HepG2 (cell line): ENCODE data around the gene ZCCHC3. TPM values are rescaled to one million over a fixed set of nuclear protein-coding genes. Genes with fewer than 3 reads are reported as not detected.

Source experiments
- ASH2L ChIP-seq: fragments of 300-600, 200-600 bp; sonication (generic); IDR thresholded peaks from 2 replicates; pipeline ENCODE4 v1.7.0; 2017; ENCODE audit warnings: low read depth, mild to moderate bottlenecking, moderate library complexity, mixed read lengths, low read length; ENCODE audit not compliant: insufficient read length
- BHLHE40 ChIP-seq: IDR thresholded peaks from 2 replicates; pipeline ENCODE4 v1.6.1; 2011; ENCODE audit warnings: low read length, improper control_type of control experiment
- HES4 ChIP-seq: sonication (generic); formaldehyde crosslinking; IDR thresholded peaks from 2 replicates; pipeline ENCODE4 v1.9.0; 2021; ENCODE audit warnings: mild to moderate bottlenecking, missing genetic modification reagents, borderline replicate concordance
- HOXA7 ChIP-seq: sonication (generic); formaldehyde crosslinking; IDR thresholded peaks from 2 replicates; pipeline ENCODE4 v1.8.1; 2022; ENCODE audit warnings: mild to moderate bottlenecking, missing genetic modification reagents, moderate library complexity
- MAF1 ChIP-seq: sonication (generic); formaldehyde crosslinking; IDR thresholded peaks from 2 replicates; pipeline ENCODE4 v1.5.0; 2020; ENCODE audit warnings: missing genetic modification reagents, borderline replicate concordance
- MAFF ChIP-seq: IDR thresholded peaks from 2 replicates; pipeline ENCODE4 v1.6.1; 2011; ENCODE audit warnings: low read depth, low read length, improper control_type of control experiment
- NFYB ChIP-seq: sonication (generic); formaldehyde crosslinking; IDR thresholded peaks from 2 replicates; pipeline ENCODE4 v1.4.0; 2020; ENCODE audit warnings: missing genetic modification reagents
- PITX1 ChIP-seq: sonication (generic); formaldehyde crosslinking; IDR thresholded peaks from 2 replicates; pipeline ENCODE4 v1.5.1; 2020; ENCODE audit warnings: mild to moderate bottlenecking, missing genetic modification reagents
- PRPF4 ChIP-seq: fragments of 200-400 bp; formaldehyde crosslinking; IDR thresholded peaks from 2 replicates; pipeline ENCODE4 v1.6.1; 2016; ENCODE audit warnings: low read length, low read depth; ENCODE audit not compliant: poor library complexity, severe bottlenecking
- RAD21 ChIP-seq: fragments of 450-650 bp; formaldehyde crosslinking; IDR thresholded peaks from 2 replicates; pipeline ENCODE4 v1.5.0; 2020; ENCODE audit warnings: mild to moderate bottlenecking
- RORA ChIP-seq: sonication (generic); formaldehyde crosslinking; IDR thresholded peaks from 2 replicates; pipeline ENCODE4 v1.5.0; 2020; ENCODE audit warnings: mild to moderate bottlenecking, missing genetic modification reagents, moderate library complexity
- SIX1 ChIP-seq: sonication (generic); formaldehyde crosslinking; IDR thresholded peaks from 2 replicates; pipeline ENCODE4 v1.4.0; 2020; ENCODE audit warnings: missing genetic modification reagents, borderline replicate concordance
- SNAI1 ChIP-seq: sonication (generic); formaldehyde crosslinking; IDR thresholded peaks from 2 replicates; pipeline ENCODE4 v1.5.0; 2020; ENCODE audit warnings: mild to moderate bottlenecking, missing genetic modification reagents, borderline replicate concordance
- SRSF1 ChIP-seq: fragments of 200-400 bp; formaldehyde crosslinking; optimal IDR thresholded peaks from 2 replicates; pipeline ENCODE3; 2017; ENCODE audit warnings: mild to moderate bottlenecking, low read depth, low read length, moderate library complexity
- U2AF1 ChIP-seq: fragments of 200-400 bp; formaldehyde crosslinking; optimal IDR thresholded peaks from 2 replicates; pipeline ENCODE3; 2017; ENCODE audit warnings: mild to moderate bottlenecking, low read depth, low read length
- ZFP62 ChIP-seq: sonication (generic); formaldehyde crosslinking; IDR thresholded peaks from 2 replicates; pipeline ENCODE4 v1.4.0; 2020; ENCODE audit warnings: missing genetic modification reagents
- ZFYVE20 ChIP-seq: sonication (generic); formaldehyde crosslinking; IDR thresholded peaks from 2 replicates; pipeline ENCODE4 v1.8.0; 2023; ENCODE audit warnings: low read depth, mild to moderate bottlenecking, moderate library complexity, missing genetic modification reagents, borderline replicate concordance
- ZNF468 ChIP-seq: sonication (generic); formaldehyde crosslinking; IDR thresholded peaks from 2 replicates; pipeline ENCODE4 v1.8.0; 2022; ENCODE audit warnings: mild to moderate bottlenecking, moderate library complexity, missing genetic modification reagents
- ZNF549 ChIP-seq: sonication (generic); formaldehyde crosslinking; IDR thresholded peaks from 2 replicates; pipeline ENCODE4 v1.5.0; 2020; ENCODE audit warnings: missing genetic modification reagents
- ZNF790 ChIP-seq: sonication (generic); formaldehyde crosslinking; IDR thresholded peaks from 2 replicates; pipeline ENCODE4 v1.8.0; 2022; ENCODE audit warnings: missing genetic modification reagents, mild to moderate bottlenecking, borderline replicate concordance
- polyA plus RNA-seq, 8 experiments: library from polyadenylated mRNA; depleted of rRNA in 3 of 8; stranded (reverse) in 7 of 8; unstranded in 1 of 8; fragments of >200 nt; fragmentation: Illumina TruSeq in 4 of 8; extraction: Trizol in 4 of 8; gene quantifications; 2 replicates each; pipeline versions ENCODE4 v1.2.1 to v1.2.3, GENCODE V29; 2011 to 2016; ENCODE audit warnings: low read depth in 4 of 8, missing spikeins in 1 of 8, mixed read lengths in 1 of 8; ENCODE audit not compliant: insufficient read depth in 1 of 8
- total RNA-seq, 5 experiments: library from RNA; depleted of rRNA; stranded (reverse); fragments of >200 nt; fragmentation: Illumina TruSeq; extraction: Trizol; gene quantifications; 2 replicates each; pipeline ENCODE4 v1.2.3, GENCODE V29; 2016; ENCODE audit warnings: low read depth in 1 of 5
- TF ChIP-seq, protein P1 (sequence below): sonication (generic); formaldehyde crosslinking; IDR thresholded peaks from 2 replicates; pipeline ENCODE4 v1.8.1; 2023; ENCODE audit warnings: mild to moderate bottlenecking, inconsistent platforms, moderate library complexity, missing genetic modification reagents, borderline replicate concordance
- TF ChIP-seq, protein P2 (sequence below): sonication (generic); formaldehyde crosslinking; IDR thresholded peaks from 2 replicates; pipeline ENCODE4 v1.9.0; 2021; ENCODE audit warnings: missing genetic modification reagents, mild to moderate bottlenecking, borderline replicate concordance
- TF ChIP-seq, protein P3 (sequence below): sonication (generic); formaldehyde crosslinking; IDR thresholded peaks from 2 replicates; pipeline ENCODE4 v1.5.0; 2020; ENCODE audit warnings: mild to moderate bottlenecking, missing genetic modification reagents

ZCCHC3 gene
- total and polyA plus RNA-seq, 2 of the 13 experiments (the other 11 are each of a cell fraction or from before 2014, with no cell fraction given), result 46.6 to 63.0 TPM

DNA sequence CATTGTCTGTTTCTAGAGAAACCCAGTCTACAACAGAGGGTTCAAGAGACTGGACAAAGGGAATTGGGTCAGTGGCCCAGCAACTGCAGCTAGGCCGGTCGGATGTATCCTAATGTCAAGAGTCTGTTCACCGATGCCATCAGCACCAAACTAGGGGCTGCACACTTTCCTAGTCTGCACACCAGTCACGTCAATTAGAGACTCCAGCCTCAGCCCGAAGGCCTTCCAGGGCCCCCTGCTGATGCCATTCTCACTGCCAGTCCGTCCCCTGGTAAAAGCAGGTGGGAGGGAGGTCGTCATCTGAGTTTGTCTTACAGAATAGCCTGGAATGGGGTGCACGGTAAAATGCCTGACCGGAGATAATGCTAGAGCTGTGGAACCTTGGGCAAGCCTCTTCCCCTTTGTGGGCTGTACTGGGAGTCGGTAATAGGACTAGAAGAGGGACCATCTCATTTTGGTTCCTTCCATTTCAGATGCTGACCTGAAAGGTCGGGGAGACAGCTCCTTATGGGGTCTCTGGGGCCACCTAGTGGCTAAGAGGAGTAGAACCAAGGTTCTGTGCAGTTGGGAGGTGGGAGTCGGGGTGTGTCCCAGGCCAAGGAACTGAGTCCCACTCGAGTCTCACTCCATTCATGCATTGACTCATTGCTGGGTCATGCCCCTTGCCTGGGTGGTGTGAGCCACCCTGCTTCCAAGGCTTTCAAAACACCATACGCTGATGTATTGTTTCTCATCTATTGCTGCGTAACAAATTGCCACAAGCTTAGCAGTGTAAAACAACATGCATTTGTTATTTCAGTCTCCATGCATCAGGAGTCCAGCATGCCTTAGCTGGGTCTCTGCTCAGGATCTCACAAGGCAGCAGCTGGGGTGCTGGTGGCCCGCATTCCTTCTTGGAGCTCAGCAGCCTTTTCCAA, 33.1 kb downstream of the ZCCHC3 start (continued):
- no peak for TF ChIP-seq SNAI1 (CRISPR knock-in tag)
- 0 out of 2 replicates have a peak, but pooled peaks have one; percentile 35 for TF ChIP-seq HES4 (CRISPR knock-in tag)
- TF ChIP-seq NFYB (CRISPR knock-in tag), result no peak
- no peak for TF ChIP-seq PRPF4
- no peak for TF ChIP-seq ZNF549 (CRISPR knock-in tag)
- TF ChIP-seq, protein P1, sequence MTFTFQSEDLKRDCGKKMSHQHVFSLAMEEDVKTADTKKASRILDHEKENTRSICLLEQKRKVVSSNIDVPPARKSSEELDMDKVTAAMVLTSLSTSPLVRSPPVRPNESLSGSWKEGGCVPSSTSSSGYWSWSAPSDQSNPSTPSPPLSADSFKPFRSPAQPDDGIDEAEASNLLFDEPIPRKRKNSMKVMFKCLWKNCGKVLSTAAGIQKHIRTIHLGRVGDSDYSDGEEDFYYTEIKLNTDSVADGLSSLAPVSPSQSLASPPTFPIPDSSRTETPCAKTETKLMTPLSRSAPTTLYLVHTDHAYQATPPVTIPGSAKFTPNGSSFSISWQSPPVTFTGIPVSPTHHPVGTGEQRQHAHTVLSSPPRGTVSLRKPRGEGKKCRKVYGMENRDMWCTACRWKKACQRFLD (CRISPR knock-in tag), result no peak
- no peak for TF ChIP-seq MAFF
- 0 out of 2 replicates have a peak, but pooled peaks have one; percentile 40 for TF ChIP-seq ZNF790 (CRISPR knock-in tag)
- peak; percentile 24 for TF ChIP-seq SRSF1
- TF ChIP-seq, protein P2, sequence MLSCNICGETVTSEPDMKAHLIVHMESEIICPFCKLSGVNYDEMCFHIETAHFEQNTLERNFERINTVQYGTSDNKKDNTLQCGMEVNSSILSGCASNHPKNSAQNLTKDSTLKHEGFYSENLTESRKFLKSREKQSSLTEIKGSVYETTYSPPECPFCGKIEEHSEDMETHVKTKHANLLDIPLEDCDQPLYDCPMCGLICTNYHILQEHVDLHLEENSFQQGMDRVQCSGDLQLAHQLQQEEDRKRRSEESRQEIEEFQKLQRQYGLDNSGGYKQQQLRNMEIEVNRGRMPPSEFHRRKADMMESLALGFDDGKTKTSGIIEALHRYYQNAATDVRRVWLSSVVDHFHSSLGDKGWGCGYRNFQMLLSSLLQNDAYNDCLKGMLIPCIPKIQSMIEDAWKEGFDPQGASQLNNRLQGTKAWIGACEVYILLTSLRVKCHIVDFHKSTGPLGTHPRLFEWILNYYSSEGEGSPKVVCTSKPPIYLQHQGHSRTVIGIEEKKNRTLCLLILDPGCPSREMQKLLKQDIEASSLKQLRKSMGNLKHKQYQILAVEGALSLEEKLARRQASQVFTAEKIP (CRISPR knock-in tag), result no peak
- TF ChIP-seq U2AF1, result no peak
- no peak for TF ChIP-seq ZFYVE20
- peak; percentile 48 for TF ChIP-seq ASH2L
- TF ChIP-seq RORA (CRISPR knock-in tag), result no peak
- peak; percentile 29; the same call in 1 of the 2 replicates for TF ChIP-seq PITX1 (CRISPR knock-in tag)
- no peak for TF ChIP-seq SIX1 (CRISPR knock-in tag)
- TF ChIP-seq MAF1 (CRISPR knock-in tag), result no peak
- peak; percentile 92 for TF ChIP-seq RAD21 (CRISPR knock-in tag)
- TF ChIP-seq, protein P3, sequence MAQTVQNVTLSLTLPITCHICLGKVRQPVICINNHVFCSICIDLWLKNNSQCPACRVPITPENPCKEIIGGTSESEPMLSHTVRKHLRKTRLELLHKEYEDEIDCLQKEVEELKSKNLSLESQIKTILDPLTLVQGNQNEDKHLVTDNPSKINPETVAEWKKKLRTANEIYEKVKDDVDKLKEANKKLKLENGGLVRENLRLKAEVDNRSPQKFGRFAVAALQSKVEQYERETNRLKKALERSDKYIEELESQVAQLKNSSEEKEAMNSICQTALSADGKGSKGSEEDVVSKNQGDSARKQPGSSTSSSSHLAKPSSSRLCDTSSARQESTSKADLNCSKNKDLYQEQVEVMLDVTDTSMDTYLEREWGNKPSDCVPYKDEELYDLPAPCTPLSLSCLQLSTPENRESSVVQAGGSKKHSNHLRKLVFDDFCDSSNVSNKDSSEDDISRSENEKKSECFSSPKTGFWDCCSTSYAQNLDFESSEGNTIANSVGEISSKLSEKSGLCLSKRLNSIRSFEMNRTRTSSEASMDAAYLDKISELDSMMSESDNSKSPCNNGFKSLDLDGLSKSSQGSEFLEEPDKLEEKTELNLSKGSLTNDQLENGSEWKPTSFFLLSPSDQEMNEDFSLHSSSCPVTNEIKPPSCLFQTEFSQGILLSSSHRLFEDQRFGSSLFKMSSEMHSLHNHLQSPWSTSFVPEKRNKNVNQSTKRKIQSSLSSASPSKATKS, result no peak
- TF ChIP-seq BHLHE40, result no peak
- no peak for TF ChIP-seq HOXA7 (CRISPR knock-in tag)
- no peak for TF ChIP-seq ZFP62 (CRISPR knock-in tag)
- no peak for TF ChIP-seq ZNF468 (CRISPR knock-in tag)
